A673 (cell line): ENCODE results near the gene DCAF8L2. TPM values are rescaled to one million over a fixed set of nuclear protein-coding genes. Genes with fewer than 3 reads are reported as not detected.
"Not testable (repeated sequence)": the region's sequence is repeated elsewhere in the genome, so short reads cannot be mapped to it uniquely, and the experiment has no call there.

Source experiments
- BruUV-seq: library from RNA; stranded (reverse); fragments of 400-500 nt; replicated peaks from 2 replicates; lab custom pipeline; 2021; lab: Mats Ljungman, UMichigan
- CTCF ChIA-PET: fragments of 300-600 bp; sonication (Branson Sonifier 250); formaldehyde crosslinking; loops from one replicate; lab custom pipeline; 2022; ENCODE audit warnings: antibody characterized with exemption; lab: Charles Lee
- POLR2A ChIA-PET: fragments of 300-600 bp; sonication (Branson Sonifier 250); formaldehyde crosslinking; loops from one replicate; lab custom pipeline; 2022; ENCODE audit warnings: antibody characterized with exemption; ENCODE audit not compliant: low non-redundant PET; lab: Charles Lee
- DNase-seq: peaks from one replicate; pipeline ENCODE4 v3.0.0-alpha.2; 2015; ENCODE audit warnings: low spot score
- H3K27ac ChIP-seq: fragments of 200-600 bp; sonication (generic); 2 replicates; pipeline ENCODE4 v1.5.1; 2016; ENCODE audit warnings: mixed run types, low read depth, mild to moderate bottlenecking, mixed read lengths, antibody characterized with exemption, low read length; ENCODE audit not compliant: poor library complexity, severe bottlenecking
- H3K27me3 ChIP-seq: fragments of 200-600 bp; sonication (generic); replicated peaks from 2 replicates; pipeline ENCODE4 v1.6.1; 2017; ENCODE audit warnings: mixed run types, low read depth, mild to moderate bottlenecking, mixed read lengths, antibody characterized with exemption, low read length; ENCODE audit not compliant: insufficient read depth, poor library complexity
- H3K36me3 ChIP-seq: fragments of 200-600 bp; sonication (generic); 2 replicates; pipeline ENCODE4 v1.6.1; 2016; ENCODE audit warnings: mixed run types, mild to moderate bottlenecking, mixed read lengths, antibody characterized with exemption, low read length; ENCODE audit not compliant: insufficient read depth, poor library complexity, severe bottlenecking
- H3K4me1 ChIP-seq: fragments of 200-600 bp; sonication (generic); 2 replicates; pipeline ENCODE4 v1.6.1; 2017; ENCODE audit warnings: mixed run types, mild to moderate bottlenecking, mixed read lengths, antibody characterized with exemption, low read length; ENCODE audit not compliant: insufficient read depth, poor library complexity, severe bottlenecking
- H3K4me3 ChIP-seq: fragments of 200-600 bp; sonication (generic); 2 replicates; pipeline ENCODE4 v1.5.1; 2016; ENCODE audit warnings: low read depth, mixed run types, mild to moderate bottlenecking, mixed read lengths, low read length; ENCODE audit not compliant: poor library complexity, severe bottlenecking
- H3K9me3 ChIP-seq: fragments of 200-600 bp; sonication (generic); 2 replicates; pipeline ENCODE4 v1.6.1; 2016; ENCODE audit warnings: mixed run types, low read depth, mild to moderate bottlenecking, mixed read lengths, antibody characterized with exemption, low read length; ENCODE audit not compliant: poor library complexity, severe bottlenecking
- CTCF ChIP-seq: fragments of 300-800, 200-600 bp; sonication (generic); conservative IDR thresholded peaks from 2 replicates; pipeline ENCODE4 v1.5.1; 2017; ENCODE audit warnings: low read depth, mild to moderate bottlenecking, antibody characterized with exemption, low read length, moderate library complexity, mixed read lengths
- EZH2 ChIP-seq: fragments of 200-600 bp; sonication (generic); IDR thresholded peaks from 2 replicates; pipeline ENCODE4 v1.6.1; 2017; ENCODE audit warnings: borderline replicate concordance, low read depth, mild to moderate bottlenecking, mixed read lengths, antibody characterized with exemption, low read length; ENCODE audit not compliant: poor library complexity, severe bottlenecking
- intact Hi-C: fragments of 100-400 bp; cut with micrococcal nuclease; formaldehyde crosslinking; loops from one replicate; pipeline ENCODE4 v1.10.0; 2022; ENCODE audit not compliant: unreplicated experiment
- total RNA-seq: library from RNA; stranded (reverse); gene quantifications from 2 replicates; pipeline ENCODE4 v1.2.3, GENCODE V29; 2021

The DCAF8L2 gene
- total RNA-seq, 1 experiment from 2014 or later, result not detected

GRCh38 chrX:27735914-27736313 is 145.8 kb downstream of the DCAF8L2 start:
- DNase-seq, result no peak
- Histone ChIP-seq H3K27me3 (no peaks in the 10 kb centered on the region), H3K4me3 (no peak overlapping the region), H3K9me3 (no peaks in the 10 kb centered on the region), H3K27ac (no peak overlapping the region), H3K4me1 (no peaks in the 10 kb centered on the region), H3K36me3 (no peaks in the 10 kb centered on the region)
- intact Hi-C loops, result no loop called here
- POLR2A ChIA-PET, result no interaction called here
- CTCF ChIA-PET, result no interaction called here
- no peak for TF ChIP-seq EZH2
- TF ChIP-seq CTCF, result no peak
- no TSS peak for BruUV-seq

GRCh38 chrX:27740933-27741332 is 150.8 kb downstream of the DCAF8L2 start:
- H3K9me3 ChIP-seq, result no peaks in the 10 kb centered on the region
- DNase-seq, result no peak
- H3K4me1 ChIP-seq, result no peaks in the 10 kb centered on the region
- intact Hi-C loops, result no loop called here
- H3K4me3 ChIP-seq, result no peak overlapping the region
- no peak for TF ChIP-seq CTCF
- TF ChIP-seq EZH2, result no peak
- no peaks in the 10 kb centered on the region for H3K27me3 ChIP-seq
- POLR2A ChIA-PET, result no interaction called here
- H3K36me3 ChIP-seq, result no peaks in the 10 kb centered on the region
- no TSS peak for BruUV-seq
- CTCF ChIA-PET, result no interaction called here
- H3K27ac ChIP-seq, result no peak overlapping the region

GRCh38 chrX:27743521-27743920 is 153.4 kb downstream of the DCAF8L2 start:
- H3K4me3 ChIP-seq, DNase-seq, POLR2A ChIA-PET, CTCF ChIA-PET, H3K27ac ChIP-seq, H3K36me3 ChIP-seq, H3K27me3 ChIP-seq, H3K4me1 ChIP-seq, intact Hi-C loops, H3K9me3 ChIP-seq, BruUV-seq: not testable (repeated sequence)

- Histone ChIP-seq H3K4me3 (no peak overlapping the region), H3K9me3 (no peaks in the 10 kb centered on the region), H3K36me3 (no peaks in the 10 kb centered on the region), H3K27me3 (no peaks in the 10 kb centered on the region), H3K27ac (no peak overlapping the region), H3K4me1 (no peaks in the 10 kb centered on the region)
- no TSS peak for BruUV-seq
- TF ChIP-seq EZH2 (no peak), CTCF (no peak)
- ChIA-PET CTCF (no interaction called here), POLR2A (no interaction called here)
- DNase-seq, result no peak
- intact Hi-C loops, result no loop called here
These were observed 156.4 kb downstream of the DCAF8L2 start for GRCh38 chrX:27746516-27746915.

- BruUV-seq, H3K4me3 ChIP-seq, POLR2A ChIA-PET, intact Hi-C loops, H3K4me1 ChIP-seq, CTCF ChIA-PET, H3K27me3 ChIP-seq, H3K9me3 ChIP-seq, DNase-seq, H3K27ac ChIP-seq, H3K36me3 ChIP-seq: not testable (repeated sequence)
These were observed 160.2 kb downstream of the DCAF8L2 start for GRCh38 chrX:27750298-27750697.
